ENCODE measurements around the gene ABCC5. TPM values are rescaled to one million over a fixed set of nuclear protein-coding genes. Genes with fewer than 3 reads are reported as not detected.

ABCC5 gene
- total RNA-seq, 1 experiment from 2014 or later: 9.6 TPM

DNA sequence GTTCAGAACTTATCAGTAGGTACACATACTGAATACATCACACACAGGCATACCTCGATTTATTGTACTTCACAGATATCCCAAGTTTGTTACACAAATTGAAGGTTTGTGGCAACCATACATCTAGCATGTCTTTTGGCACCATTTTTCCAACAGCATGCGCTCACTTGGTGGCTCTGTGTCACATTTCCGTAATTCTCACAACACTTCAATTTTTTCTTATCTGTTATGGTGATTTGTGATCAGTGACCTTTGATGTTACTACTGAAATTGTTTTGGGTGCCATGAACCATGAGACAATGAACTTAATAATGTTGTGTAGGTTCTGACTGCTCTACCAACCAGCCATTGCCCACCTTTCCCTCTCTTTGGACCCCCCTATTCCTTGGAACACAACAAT, 143.8 kb downstream of the ABCC5 start:
- Histone ChIP-seq H3K4me3 (no peak overlapping the region), H3K27me3 (replicated peaks) (no peaks in the 10 kb centered on the region), H3K4me1 (replicated peaks) (no peaks in the 10 kb centered on the region), H3K27ac (no peak overlapping the region), H3K9me3 (replicated peaks) (no peaks in the 10 kb centered on the region), H3K36me3 (0 out of 2 replicates have a peak, but pooled peaks cover 5% of the 10 kb centered on the region)
- no peak for DNase-seq (ENCODE audit: low read depth in 1 of 2, low spot score in 2 of 2)

GRCh38 chr3:183871541-183871940, 146.1 kb downstream of the ABCC5 start:
- H3K9me3 ChIP-seq (replicated peaks): no peaks in the 10 kb centered on the region
- H3K27me3 ChIP-seq (replicated peaks): no peaks in the 10 kb centered on the region
- H3K27ac ChIP-seq: no peak overlapping the region
- no peak overlapping the region for H3K4me3 ChIP-seq
- peaks cover 13% of the 10 kb centered on the region for H3K36me3 ChIP-seq
- no peaks in the 10 kb centered on the region for H3K4me1 ChIP-seq (replicated peaks)
- DNase-seq (ENCODE audit: low read depth in 1 of 2, low spot score in 2 of 2): no peak

DNA sequence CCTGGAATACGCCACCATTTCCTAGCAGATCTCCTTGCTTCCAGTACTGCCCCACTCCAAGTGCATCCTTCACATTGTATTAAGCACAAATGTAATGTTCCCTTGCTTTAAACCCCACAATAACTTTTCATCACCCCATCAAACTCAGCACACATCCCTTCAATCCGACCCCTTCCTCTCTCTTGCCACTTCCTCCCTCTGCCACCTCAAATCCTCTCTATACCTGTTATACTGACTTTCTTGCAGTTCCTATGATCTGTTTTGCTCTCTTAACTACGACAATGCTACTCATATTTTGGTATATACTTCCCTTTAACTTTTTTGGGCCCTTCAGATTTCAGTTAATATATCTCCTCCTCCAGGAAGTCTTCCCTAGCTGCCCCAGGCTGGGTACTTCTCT, 147.1 kb downstream of the ABCC5 start:
- Histone ChIP-seq H3K4me3 (no peak overlapping the region), H3K27me3 (replicated peaks) (no peaks in the 10 kb centered on the region), H3K36me3 (peaks cover 20% of the 10 kb centered on the region), H3K4me1 (replicated peaks) (no peaks in the 10 kb centered on the region), H3K27ac (no peak overlapping the region), H3K9me3 (replicated peaks) (no peaks in the 10 kb centered on the region)
- DNase-seq (ENCODE audit: low read depth in 1 of 2, low spot score in 2 of 2): no peak

Other genes with a start within 250 kb of the ABCC5 start
- 1.5 and 3.0 TPM in 2 replicates for gene MAP6D1, start 192.3 kb downstream of the ABCC5 start, total RNA-seq (2014; rRNA removed; shearing (Covaris generic))
- 38.4 and 46.6 TPM in 2 replicates for gene PARL, start 133.0 kb downstream of the ABCC5 start, total RNA-seq (2014; rRNA removed; shearing (Covaris generic))
- not detected in 2 replicates for gene HTR3D, start 13.9 kb upstream of the ABCC5 start, total RNA-seq (2014; rRNA removed; shearing (Covaris generic))
- gene HTR3C, start 35.2 kb upstream of the ABCC5 start, total RNA-seq (2014; rRNA removed; shearing (Covaris generic)): not detected in 2 replicates
- not detected in 2 replicates for gene HTR3E, start 79.2 kb upstream of the ABCC5 start, total RNA-seq (2014; rRNA removed; shearing (Covaris generic))
- 49.5 and 62.3 TPM in 2 replicates for gene EIF2B5, start 117.5 kb upstream of the ABCC5 start, total RNA-seq (2014; rRNA removed; shearing (Covaris generic))
- 32.2 and 33.6 TPM in 2 replicates for gene DVL3, start 137.5 kb upstream of the ABCC5 start, total RNA-seq (2014; rRNA removed; shearing (Covaris generic))
- gene AP2M1, start 157.0 kb upstream of the ABCC5 start, total RNA-seq (2014; rRNA removed; shearing (Covaris generic)): 282 and 609 TPM in 2 replicates
- gene ABCF3, start 168.3 kb upstream of the ABCC5 start, total RNA-seq (2014; rRNA removed; shearing (Covaris generic)): 19.2 and 28.7 TPM in 2 replicates
- gene VWA5B2, start 211.7 kb upstream of the ABCC5 start, total RNA-seq (2014; rRNA removed; shearing (Covaris generic)): not detected in 2 replicates
- 26.4 and 30.1 TPM in 2 replicates for gene ALG3, start 231.1 kb upstream of the ABCC5 start, total RNA-seq (2014; rRNA removed; shearing (Covaris generic))
- 3.2 and 6.2 TPM in 2 replicates for gene EEF1AKMT4, start 231.8 kb upstream of the ABCC5 start, total RNA-seq (2014; rRNA removed; shearing (Covaris generic))
- gene CAMK2N2, start 243.7 kb upstream of the ABCC5 start, total RNA-seq (2014; rRNA removed; shearing (Covaris generic)): 0.13 TPM in 1 of 2 replicates, not detected in the other

Measured in SJSA1 (cell line).